Endothelial cell (in vitro differentiated cells): ENCODE results near the gene SORCS1. TPM values are rescaled to one million over a fixed set of nuclear protein-coding genes. Genes with fewer than 3 reads are reported as not detected.

Source experiments
- DNase-seq: peaks from one replicate; pipeline ENCODE4 v3.0.0; 2021; ENCODE audit warnings: low spot score
- H3K27ac Mint-ChIP-seq: one replicate; pipeline ENCODE4 v1.8.0; 2021; ENCODE audit warnings: mixed read lengths, inconsistent platforms; ENCODE audit not compliant: unreplicated experiment
- H3K27me3 Mint-ChIP-seq: one replicate; pipeline ENCODE4 v1.8.0; 2021; ENCODE audit warnings: mild to moderate bottlenecking, moderate library complexity, mixed read lengths, inconsistent platforms; ENCODE audit not compliant: unreplicated experiment
- H3K36me3 Mint-ChIP-seq: one replicate; pipeline ENCODE4 v1.8.0; 2021; ENCODE audit warnings: mild to moderate bottlenecking, low read depth, mixed read lengths, inconsistent platforms; ENCODE audit not compliant: unreplicated experiment
- H3K4me1 Mint-ChIP-seq: one replicate; pipeline ENCODE4 v1.8.0; 2021; ENCODE audit warnings: mild to moderate bottlenecking, mixed read lengths, inconsistent platforms; ENCODE audit not compliant: unreplicated experiment
- H3K4me3 Mint-ChIP-seq: one replicate; pipeline ENCODE4 v1.8.0; 2021; ENCODE audit warnings: mild to moderate bottlenecking, mixed read lengths, inconsistent platforms; ENCODE audit not compliant: unreplicated experiment
- H3K9me3 Mint-ChIP-seq: one replicate; pipeline ENCODE4 v1.8.0; 2021; ENCODE audit warnings: mixed read lengths, inconsistent platforms; ENCODE audit not compliant: unreplicated experiment
- CTCF ChIP-seq: fragments of 200-600 bp; sonication (generic); IDR thresholded peaks from one replicate; pipeline ENCODE4 v1.5.0; 2021; ENCODE audit warnings: antibody characterized with exemption; ENCODE audit not compliant: unreplicated experiment
- total RNA-seq: library from RNA; stranded (reverse); fragmentation: NEBNext Ultra II Directional; extraction: Animal tissue kit (Norgen Biotek cat#: 25700); gene quantifications from one replicate; pipeline ENCODE4 v1.2.1, GENCODE V29; 2021; ENCODE audit not compliant: unreplicated experiment

The SORCS1 gene
- total RNA-seq, 1 donor from 2014 or later, result 0.56 TPM

GRCh38 chr10:106555599-106555998, 608.9 kb downstream of the SORCS1 start:
- peaks cover 10% of the 10 kb centered on the region for H3K4me1 Mint-ChIP-seq
- H3K27ac Mint-ChIP-seq, result no peak overlapping the region
- H3K9me3 Mint-ChIP-seq, result no peaks in the 10 kb centered on the region
- TF ChIP-seq CTCF, result no peak
- H3K27me3 Mint-ChIP-seq, result no peaks in the 10 kb centered on the region
- no peak for DNase-seq
- H3K36me3 Mint-ChIP-seq, result no peaks in the 10 kb centered on the region
- H3K4me3 Mint-ChIP-seq, result no peak overlapping the region

- H3K27me3 Mint-ChIP-seq, result no peaks in the 10 kb centered on the region
- H3K9me3 Mint-ChIP-seq, result no peaks in the 10 kb centered on the region
These were observed 612.9 kb downstream of the SORCS1 start for GRCh38 chr10:106551501-106552062.

GRCh38 chr10:106548832-106549231, 615.7 kb downstream of the SORCS1 start:
- Mint-ChIP-seq H3K4me3 (no peak overlapping the region), H3K27me3 (no peaks in the 10 kb centered on the region), H3K9me3 (no peaks in the 10 kb centered on the region), H3K27ac (no peak overlapping the region), H3K36me3 (no peaks in the 10 kb centered on the region), H3K4me1 (peaks cover 6% of the 10 kb centered on the region)
- no peak for TF ChIP-seq CTCF
- DNase-seq, result no peak

More at GRCh38 chr10:106551501-106552062, 612.9 kb downstream of the SORCS1 start:
- H3K4me1 Mint-ChIP-seq, result peaks cover 6% of the 10 kb centered on the region
- DNase-seq, result no peak
- no peak overlapping the region for H3K4me3 Mint-ChIP-seq
- no peaks in the 10 kb centered on the region for H3K36me3 Mint-ChIP-seq
- no peak for TF ChIP-seq CTCF
- H3K27ac Mint-ChIP-seq, result no peak overlapping the region

GRCh38 chr10:106547047-106547635, 617.4 kb downstream of the SORCS1 start:
- H3K36me3 Mint-ChIP-seq, result no peaks in the 10 kb centered on the region
- no peak overlapping the region for H3K27ac Mint-ChIP-seq
- H3K4me3 Mint-ChIP-seq, result no peak overlapping the region
- TF ChIP-seq CTCF, result no peak
- H3K9me3 Mint-ChIP-seq, result no peaks in the 10 kb centered on the region
- no peaks in the 10 kb centered on the region for H3K27me3 Mint-ChIP-seq
- DNase-seq, result no peak
- peaks cover 6% of the 10 kb centered on the region for H3K4me1 Mint-ChIP-seq

GRCh38 chr10:106542461-106542860, 622.0 kb downstream of the SORCS1 start:
- no peak for DNase-seq
- no peak overlapping the region for H3K4me3 Mint-ChIP-seq

More at GRCh38 chr10:106542461-106542860, 622.0 kb downstream of the SORCS1 start:
- Mint-ChIP-seq H3K36me3 (no peaks in the 10 kb centered on the region), H3K9me3 (no peaks in the 10 kb centered on the region), H3K4me1 (no peaks in the 10 kb centered on the region), H3K27me3 (no peaks in the 10 kb centered on the region), H3K27ac (no peak overlapping the region)
- TF ChIP-seq CTCF, result no peak
